HG03025 (cell line): ENCODE measurements around the gene RASAL2.
"Not testable (repeated sequence)": the region's sequence is repeated elsewhere in the genome, so short reads cannot be mapped to it uniquely, and the experiment has no call there.

Source experiments
- ATAC-seq: cut with Tn5 transposase; IDR thresholded peaks from one replicate; pipeline ENCODE4 v1.9.1; 2021; ENCODE audit warnings: mild to moderate bottlenecking, moderate library complexity; ENCODE audit not compliant: unreplicated experiment, low FRiP score

Gene RASAL2

DNA sequence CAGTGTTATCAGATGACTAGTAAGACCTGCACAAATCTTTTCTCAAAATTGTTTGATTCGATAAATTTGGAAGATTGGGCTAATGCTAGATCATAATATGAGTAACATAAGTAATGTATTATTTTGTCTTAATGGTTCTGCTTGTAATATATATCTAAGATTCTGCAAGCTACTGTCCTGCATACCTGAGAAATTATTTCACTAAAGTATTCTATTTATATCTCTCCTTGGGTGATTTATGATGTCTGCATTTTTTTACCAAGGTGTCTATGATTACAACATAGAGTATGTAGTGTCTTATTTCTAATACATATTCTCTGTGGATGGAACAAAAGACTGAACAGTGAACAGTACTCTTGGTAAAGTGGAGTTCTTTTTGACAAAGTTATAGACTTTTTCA is 236.2 kb downstream of the RASAL2 start:
- no peak for ATAC-seq

DNA sequence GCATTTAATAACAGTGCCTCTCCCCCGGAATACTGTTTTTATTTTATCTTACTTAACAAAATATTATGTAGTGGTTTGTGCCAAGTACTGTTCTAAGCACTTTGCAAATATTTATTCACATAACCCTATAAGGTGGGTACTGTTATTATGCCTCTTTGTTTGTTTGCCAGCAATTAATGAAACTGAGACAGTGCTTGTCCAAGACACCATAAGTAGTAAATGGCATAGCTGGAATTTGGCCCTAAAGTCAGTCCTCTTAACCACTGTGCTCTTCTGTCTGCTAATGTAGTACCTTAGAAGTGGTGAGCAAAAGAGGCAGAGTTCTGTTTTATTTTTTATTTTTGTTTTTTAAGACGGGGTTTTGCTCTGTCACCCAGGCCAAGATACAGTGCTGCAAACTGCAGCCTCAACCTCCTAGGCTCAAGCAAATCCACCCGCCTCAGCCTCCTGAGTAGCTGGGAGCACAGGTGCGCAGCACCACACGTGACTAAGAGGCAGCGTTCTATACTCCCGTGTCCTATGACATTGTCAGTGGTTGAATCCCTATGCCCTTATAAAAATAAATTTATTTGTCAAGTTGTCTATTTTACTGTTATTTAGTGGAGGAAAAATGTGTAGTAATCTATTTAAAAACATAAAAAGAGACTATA is 237.1 kb downstream of the RASAL2 start:
- ATAC-seq = no peak

DNA sequence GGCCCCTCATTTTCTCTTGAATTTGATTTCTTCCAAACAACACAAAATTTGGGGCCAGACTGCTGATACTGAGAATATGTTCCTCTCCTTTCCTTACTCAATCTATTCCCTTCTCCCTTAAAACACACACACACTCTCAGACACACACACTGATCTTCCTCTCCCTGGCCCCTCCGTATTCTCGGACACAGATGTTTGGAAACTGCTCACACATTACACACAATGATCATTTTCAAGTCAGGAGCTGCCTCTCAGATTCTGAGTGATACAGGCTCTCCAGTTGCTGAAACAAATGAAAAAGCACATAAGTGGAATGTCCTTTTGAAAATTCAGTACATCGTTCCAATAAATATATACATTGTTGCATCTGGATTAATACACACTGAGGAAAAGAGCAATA is 241.5 kb downstream of the RASAL2 start:
- ATAC-seq = no peak

DNA sequence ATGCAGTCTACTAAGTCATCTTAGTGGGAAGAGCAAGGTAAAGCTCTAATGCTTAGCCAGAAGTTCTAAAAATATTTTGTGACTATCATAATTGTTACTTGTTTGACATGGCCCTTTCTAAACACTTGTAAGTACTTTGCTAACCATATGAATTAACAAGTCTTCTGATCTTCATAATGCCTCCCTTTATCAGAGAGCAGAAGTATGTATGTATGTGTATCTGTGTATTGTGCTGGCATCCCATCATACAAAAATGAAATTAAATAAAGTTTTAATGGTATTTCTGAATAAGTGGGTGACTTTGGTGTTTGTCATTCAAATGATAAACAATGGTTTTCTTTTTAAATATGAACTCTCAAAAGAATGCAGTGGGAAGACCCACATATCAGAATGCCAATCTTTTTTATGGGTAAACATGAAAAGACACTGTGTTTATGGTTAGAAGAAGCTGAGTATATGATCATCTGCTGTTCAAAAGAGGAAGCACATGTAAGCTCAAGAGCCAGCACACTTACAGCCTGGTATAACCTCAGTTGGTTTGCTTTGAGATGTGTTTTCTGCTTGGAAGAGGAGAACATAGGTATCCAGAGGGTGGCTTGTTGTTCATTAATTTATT is 243.3 kb downstream of the RASAL2 start:
- no peak for ATAC-seq

DNA sequence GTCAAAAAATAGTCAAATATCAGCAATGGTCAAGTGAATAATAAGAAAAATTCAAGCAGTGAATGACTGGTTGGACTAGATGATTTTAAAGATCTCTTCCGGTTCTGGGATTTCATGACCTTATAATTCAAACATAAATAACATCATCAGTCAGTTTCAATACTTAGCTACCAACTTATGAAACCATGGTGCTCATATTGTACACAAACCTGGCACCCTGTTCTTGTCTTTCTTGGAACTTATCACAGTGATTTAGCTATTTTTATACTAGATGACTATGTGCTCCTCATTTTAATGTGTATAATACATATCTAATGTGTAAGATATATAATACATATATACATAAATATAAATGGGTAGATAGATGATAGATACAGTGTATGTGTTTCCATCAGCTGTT is 245.9 kb downstream of the RASAL2 start:
- ATAC-seq = no peak

DNA sequence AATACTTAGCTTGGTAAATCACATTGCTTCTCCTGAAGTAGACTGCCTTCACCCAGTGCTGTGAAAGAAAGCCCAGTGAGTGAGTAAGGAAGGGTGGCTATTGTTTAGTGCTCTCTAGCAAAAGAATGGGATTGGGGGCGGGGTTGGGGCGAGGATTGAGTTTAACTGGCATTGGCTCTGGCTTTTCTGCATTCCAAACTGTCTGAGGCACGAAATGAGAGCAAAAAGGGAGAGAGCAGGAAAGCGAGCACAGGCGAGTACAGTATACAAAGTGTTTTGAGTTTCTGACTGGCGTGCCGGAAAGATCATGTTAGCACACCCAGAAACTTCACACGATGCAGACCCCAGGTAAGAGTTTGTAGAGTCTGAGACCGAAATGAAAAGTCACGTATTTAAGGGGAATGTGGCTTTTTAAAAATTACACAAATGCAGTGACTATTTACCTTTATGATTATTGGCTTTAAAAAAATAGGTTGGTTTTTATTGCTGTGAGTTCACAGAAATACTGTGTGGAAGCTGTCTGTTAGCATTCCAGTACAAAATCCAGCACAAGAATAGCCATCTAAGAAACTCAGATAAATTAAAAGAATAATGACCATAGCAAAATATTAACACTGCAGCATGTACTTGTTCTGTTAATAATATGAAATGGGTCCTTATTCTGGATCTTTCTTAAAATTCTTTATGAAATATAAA is 247.5 kb downstream of the RASAL2 start:
- ATAC-seq = no peak

DNA sequence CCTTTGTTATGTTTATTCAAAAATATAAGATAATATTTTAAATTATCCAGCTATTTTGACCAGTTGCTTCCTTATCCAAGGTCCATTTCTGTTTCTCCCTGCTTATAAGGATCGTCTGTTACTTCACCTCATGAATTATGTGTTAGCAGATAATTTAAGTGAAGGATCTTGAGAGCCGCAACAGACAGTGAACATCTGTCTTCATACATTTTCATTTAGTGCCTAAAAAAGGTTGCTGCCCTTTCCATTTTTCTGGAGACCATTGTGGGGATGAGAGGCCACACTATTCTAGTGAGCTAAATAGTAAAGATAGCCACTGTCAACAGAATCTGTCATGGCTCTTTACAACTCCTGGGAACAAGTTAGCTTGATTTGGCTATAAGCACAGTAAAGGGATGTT is 248.8 kb downstream of the RASAL2 start:
- no peak for ATAC-seq

DNA sequence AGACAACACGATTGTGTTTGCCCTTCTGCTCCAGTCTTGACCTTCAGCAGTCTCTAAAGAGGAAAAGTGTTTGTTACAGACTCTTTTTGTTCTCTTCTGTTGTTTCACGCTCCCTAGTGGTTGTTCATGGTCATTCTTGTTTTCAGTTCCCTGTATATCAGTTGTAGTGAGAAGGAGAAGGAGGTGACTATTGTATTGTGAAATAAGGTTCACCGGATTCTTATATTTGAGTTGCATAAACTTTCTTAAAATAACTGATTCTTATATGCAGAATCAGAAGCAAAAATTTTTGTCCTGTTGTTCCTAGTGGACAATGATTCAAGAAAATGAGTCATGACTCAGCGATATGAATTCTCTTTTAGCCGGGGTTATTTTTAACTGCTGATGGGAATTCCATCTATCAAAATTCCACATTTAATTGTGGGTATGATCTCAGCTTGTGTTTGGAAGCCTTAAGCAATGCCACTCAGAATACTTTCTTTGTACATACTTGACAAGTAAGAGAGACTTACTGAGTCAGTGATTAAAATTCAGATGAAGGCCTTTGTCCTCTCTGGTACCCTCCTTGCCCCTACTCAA is 250.7 kb downstream of the RASAL2 start:
- no peak for ATAC-seq

DNA sequence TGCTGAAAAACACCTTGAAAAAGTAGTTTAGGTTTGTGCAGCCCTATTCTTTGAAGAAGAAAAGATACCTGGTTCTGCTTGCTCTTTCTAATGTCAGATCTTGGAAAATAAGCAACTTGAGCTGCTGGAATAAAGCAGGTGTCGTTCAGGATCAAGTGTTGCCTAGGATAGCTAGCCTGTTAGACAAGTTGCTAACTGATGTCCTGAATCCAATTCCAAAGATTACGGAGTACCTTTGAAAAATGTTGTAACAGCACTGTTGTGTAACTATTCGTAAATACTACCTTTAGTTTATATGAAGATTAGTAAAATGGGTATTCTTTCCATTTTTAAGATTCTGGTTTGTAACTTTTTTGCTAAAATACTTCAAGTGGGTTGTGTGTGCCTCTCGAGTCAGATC is 251.3 kb downstream of the RASAL2 start:
- no peak for ATAC-seq

DNA sequence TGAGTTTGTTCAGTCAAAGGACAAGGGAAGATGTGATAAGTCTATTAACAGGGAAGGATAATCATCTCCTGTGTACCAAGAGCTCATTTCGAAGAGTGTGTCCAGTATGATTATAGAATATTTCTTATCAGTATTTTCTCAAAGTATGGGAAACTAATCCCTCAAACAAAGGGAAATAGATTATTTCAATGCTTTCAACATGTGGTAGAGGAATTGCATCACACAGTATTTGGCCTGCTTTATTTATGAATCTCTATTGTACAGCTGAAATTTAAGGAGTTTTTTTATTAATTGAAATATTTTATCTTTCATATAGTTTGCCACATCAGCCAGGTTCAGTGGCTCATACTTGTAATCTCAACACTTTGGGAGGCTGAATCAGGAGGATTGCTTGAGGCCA is 251.9 kb downstream of the RASAL2 start:
- ATAC-seq = no peak

DNA sequence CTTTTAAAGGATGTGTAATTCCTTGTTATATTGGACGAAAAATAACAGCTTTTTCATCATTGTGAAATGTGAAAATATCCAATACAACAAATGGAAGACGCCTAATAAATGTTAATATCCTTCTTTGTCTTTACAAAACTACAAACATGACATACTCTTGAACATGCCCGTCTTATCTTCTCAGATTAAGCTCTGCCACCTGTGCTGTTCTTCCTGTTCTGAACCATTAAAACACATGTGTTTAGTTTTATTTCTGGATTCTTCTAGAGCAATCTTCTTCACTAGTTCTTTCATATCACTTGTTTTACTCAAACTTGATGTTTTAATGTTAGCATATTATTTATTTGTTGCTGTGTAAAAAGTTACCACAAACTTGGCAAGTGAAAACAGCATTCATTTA is 255.9 kb downstream of the RASAL2 start:
- no peak for ATAC-seq

DNA sequence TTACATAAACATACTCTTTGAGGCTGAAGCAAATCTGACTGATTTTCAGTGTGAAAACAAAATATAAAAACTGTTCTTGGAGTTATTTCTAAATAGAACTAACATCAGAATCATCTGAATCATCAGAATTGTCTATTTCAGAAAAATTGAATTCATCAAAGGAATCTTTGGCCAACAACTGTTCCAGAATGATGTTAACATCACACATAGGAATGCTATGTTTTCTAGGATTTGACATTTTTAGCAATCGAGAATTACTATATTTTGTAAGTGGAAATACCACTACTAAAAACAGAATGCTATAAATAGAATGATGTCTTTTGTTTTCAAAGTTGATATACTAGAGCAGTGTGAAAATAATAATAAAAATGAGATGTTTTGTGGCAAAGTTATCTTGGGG is 258.0 kb downstream of the RASAL2 start:
- ATAC-seq = not testable (repeated sequence)

DNA sequence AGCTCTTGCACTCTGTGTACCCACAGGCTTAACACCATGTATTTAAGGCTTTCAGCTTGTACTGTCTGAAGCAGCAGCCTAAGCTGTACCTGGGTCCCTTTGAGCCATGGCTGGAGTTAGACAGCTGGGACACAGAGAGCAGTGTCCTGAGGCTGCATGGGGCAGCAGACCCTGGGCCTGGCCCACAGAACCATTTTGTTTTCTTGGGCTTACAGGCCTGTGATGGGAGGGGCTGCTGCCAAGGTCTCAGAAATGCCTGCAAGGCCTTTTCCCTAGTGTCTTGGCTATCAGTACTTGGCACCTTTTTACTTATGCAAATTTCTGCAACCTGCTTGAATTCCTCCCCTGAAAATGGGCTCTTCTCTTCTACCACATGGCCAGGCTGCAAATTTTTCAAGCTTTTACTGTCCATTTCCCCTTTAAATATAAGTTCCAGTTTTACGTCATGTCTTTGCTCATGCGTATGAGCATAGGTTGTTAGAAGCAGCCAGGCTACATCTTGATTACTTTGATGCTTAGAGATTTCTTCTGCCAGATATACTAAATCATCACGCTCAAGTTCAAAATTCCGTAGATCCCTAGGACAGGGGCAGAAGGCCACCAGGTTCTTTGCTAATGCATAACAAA is 259.0 kb downstream of the RASAL2 start:
- ATAC-seq = no peak

DNA sequence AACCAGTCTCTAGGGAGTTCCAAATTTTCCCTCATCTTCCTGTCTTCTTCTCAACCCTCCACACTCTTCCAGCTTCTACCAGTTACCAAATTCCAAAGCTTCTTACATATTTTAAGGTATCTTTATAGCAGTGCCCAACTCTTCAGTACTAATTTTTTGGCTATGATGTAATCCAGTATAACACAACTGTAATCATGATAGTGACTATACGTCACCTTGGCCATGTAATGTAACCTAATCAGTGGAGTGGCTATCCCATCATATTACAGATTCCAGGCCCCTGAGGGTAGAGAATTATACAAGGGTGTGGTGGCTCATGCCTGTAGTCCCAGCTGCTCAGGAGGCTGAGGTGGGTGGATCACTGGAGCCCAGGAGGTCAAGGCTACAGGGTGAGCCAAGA is 259.6 kb downstream of the RASAL2 start:
- no peak for ATAC-seq

DNA sequence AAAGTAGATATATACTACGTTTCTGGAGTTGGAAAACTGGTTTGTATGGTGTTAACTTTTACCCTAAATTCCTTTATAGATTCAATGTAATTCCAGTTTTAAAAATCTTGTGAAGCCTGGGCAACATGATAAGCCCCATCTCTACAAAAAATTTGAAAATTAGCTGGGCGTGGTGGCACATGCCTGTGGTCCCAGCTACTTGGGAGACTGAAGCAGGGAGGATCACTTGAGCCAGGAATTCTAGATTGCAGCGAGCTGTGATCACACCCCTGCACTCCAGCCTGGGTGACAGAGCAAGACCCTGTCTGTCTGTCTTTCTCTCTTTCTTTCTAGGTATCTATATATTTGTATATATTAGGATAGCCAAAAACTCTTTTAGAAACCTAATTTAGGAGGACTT is 260.9 kb downstream of the RASAL2 start:
- ATAC-seq = no peak

DNA sequence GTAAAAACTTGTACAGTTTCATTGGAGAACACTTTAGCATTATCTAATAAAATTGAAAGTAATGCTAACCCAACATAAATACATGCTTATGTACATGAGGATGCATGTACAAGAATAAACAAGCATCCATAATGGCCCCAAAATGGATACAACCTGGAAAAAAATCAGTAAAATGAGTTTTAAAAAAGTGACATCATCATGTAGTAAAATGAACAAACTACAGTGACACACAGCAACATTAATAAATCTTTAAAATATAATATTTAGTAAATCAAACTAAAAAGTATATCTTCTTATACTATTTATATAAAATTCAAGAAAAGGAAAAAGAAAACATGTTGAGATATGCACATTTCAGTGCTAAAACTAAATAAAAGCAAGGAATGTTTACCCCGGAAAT is 262.4 kb downstream of the RASAL2 start:
- ATAC-seq = no peak

DNA sequence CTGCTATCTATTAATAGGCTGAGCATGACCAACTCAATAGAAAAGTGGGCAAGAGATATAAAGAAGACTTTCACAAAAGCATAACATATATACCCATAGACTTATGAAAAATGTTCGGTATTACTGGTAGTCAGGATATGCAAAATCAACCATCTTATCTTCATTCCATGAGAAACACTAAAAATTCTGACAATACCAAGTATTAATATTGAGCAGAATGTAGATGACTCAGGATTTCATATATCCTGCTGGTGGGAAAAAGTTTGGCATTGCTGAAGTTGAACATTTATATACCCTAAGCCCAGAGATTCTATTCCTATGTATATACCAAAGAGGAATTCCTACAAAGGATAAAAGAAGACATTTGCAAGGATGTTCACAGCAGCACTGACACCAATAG is 264.6 kb downstream of the RASAL2 start:
- no peak for ATAC-seq

DNA sequence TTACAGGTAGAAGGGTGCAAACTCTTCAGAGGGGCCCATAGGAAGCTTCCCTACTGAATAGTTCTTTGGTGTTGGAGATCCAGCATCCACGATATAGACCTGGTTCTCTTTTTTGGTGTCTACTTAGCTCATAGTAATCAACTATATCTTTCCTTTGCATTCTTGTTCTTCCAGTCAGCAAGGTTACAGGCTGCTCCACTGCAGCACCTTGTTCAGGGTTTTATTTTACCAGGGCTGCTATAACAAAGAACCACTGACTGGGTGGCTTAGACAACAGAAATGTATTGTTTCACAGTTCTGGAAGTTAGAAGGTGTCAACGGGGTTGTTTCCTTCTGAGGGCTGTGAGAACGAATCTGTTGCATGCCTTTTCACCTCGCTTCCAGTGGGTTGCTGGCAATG is 266.5 kb downstream of the RASAL2 start:
- no peak for ATAC-seq

DNA sequence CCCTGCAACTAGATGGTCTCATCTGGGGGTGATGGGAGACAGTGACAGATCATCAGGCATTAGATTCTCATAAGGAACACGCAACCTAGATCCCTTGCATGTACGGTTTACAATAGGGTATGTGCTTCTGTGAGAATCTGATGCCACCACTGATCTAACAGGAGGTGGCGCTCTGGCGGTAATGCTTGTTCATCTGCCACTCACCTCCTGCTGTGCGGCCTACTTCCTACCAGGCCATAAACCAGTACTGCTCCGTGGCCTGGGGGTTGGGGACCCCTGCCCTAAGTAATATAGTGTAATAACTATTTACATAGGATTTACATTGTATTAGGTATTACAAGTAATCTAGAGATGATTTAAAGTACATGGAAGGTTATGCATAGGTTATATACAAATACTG is 267.9 kb downstream of the RASAL2 start:
- ATAC-seq = no peak

DNA sequence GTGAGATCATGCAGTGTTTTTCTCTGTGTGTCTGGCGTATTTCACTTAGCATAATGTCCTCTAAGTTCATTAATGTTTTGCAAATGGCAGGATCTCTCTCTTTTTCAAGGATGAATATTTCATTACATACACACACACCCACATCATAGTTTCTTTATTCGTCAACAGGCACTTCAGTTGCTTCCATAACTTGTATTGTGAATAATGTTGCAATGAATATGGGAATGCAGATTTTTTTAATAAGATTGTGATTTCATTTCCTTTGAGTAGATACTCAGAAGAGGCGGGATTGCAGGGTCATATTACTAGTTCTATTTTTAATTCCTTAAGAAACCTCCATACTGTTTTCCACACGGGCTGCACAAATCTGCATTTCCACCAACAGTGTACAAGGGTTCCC is 268.8 kb downstream of the RASAL2 start:
- ATAC-seq = no peak

DNA sequence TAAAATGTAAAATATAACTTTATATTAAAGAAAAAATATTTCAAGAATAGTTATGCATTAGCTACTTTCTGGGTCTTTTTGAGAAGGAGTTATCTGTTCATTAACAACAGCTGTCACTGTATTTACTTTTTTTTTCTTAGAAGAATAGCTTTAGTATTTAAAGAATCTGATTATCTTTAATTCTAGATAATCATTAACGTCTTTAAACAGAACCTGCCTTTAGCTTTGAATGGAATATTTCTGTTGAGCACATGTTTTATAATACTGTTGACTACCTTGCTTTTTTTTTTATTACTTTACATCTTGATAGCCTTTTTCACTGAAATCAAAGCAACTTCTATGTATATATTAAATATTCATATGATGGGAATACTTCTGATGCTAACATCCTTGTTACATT is 270.9 kb downstream of the RASAL2 start:
- ATAC-seq = no peak
